Daoy (cell line): ENCODE measurements around the gene SOAT2. TPM values are rescaled to one million over a fixed set of nuclear protein-coding genes. Genes with fewer than 3 reads are reported as not detected.
A peak's percentile ranks its signal among the peaks of the same experiment; 100 is the strongest.
"Not testable (repeated sequence)": the region's sequence is repeated elsewhere in the genome, so short reads cannot be mapped to it uniquely, and the experiment has no call there.

Experiments used
- DNase-seq: peaks from one replicate; pipeline ENCODE4 v3.0.0-alpha.2; 2015; ENCODE audit warnings: low read depth
- total RNA-seq: library from RNA; depleted of rRNA; stranded (reverse); fragments of >200 nt; shearing (Covaris generic); gene quantifications from 2 replicates; pipeline ENCODE4 v1.2.3, GENCODE V29; 2014

SOAT2 gene
- total RNA-seq, 1 experiment from 2014 or later: not detected

- no peak for DNase-seq
Observed at GRCh38 chr12:53105712-53106439, 2.6 kb downstream of the SOAT2 start.

GRCh38 chr12:53107122-53107521 lies 3.8 kb downstream of the SOAT2 start:
- DNase-seq: no peak

- DNase-seq: not testable (repeated sequence)
Observed at GRCh38 chr12:53112431-53112830, 9.1 kb downstream of the SOAT2 start.

- DNase-seq: no peak
Observed at GRCh38 chr12:53113136-53113705, 9.9 kb downstream of the SOAT2 start.

GRCh38 chr12:53113951-53114350 lies 10.7 kb downstream of the SOAT2 start:
- no peak for DNase-seq

GRCh38 chr12:53115112-53115890 lies 12.0 kb downstream of the SOAT2 start:
- DNase-seq: no peak

- DNase-seq: no peak
Observed at GRCh38 chr12:53115891-53116648, 12.8 kb downstream of the SOAT2 start.

GRCh38 chr12:53118751-53119300 lies 15.5 kb downstream of the SOAT2 start:
- DNase-seq: no peak

GRCh38 chr12:53120685-53121525 lies 17.6 kb downstream of the SOAT2 start:
- no peak for DNase-seq

- peak; percentile 50 for DNase-seq
Observed at GRCh38 chr12:53122961-53123468, 19.7 kb downstream of the SOAT2 start.

- peak; percentile 51 for DNase-seq
Observed at GRCh38 chr12:53123578-53124351, 20.5 kb downstream of the SOAT2 start.

GRCh38 chr12:53124352-53124723 lies 21.1 kb downstream of the SOAT2 start:
- no peak for DNase-seq

- no peak for DNase-seq
Observed at GRCh38 chr12:53127169-53127568, 23.9 kb downstream of the SOAT2 start.

GRCh38 chr12:53128780-53129569 lies 25.7 kb downstream of the SOAT2 start:
- no peak for DNase-seq

GRCh38 chr12:53131844-53132243 lies 28.6 kb downstream of the SOAT2 start:
- no peak for DNase-seq

- DNase-seq: no peak
Observed at GRCh38 chr12:53133722-53134121, 30.4 kb downstream of the SOAT2 start.

- DNase-seq: no peak
Observed at GRCh38 chr12:53143355-53143754, 40.1 kb downstream of the SOAT2 start.

GRCh38 chr12:53145383-53146260 lies 42.3 kb downstream of the SOAT2 start:
- no peak for DNase-seq
